Measurements from ENCODE around the gene EME2. TPM values are rescaled to one million over a fixed set of nuclear protein-coding genes. Genes with fewer than 3 reads are reported as not detected.

The EME2 gene
- total RNA-seq, 3 donors from 2014 or later (not counting 1 experiment from before 2014, with no cell fraction given) = 30.0 to 33.8 (median 30.1) TPM

DNA sequence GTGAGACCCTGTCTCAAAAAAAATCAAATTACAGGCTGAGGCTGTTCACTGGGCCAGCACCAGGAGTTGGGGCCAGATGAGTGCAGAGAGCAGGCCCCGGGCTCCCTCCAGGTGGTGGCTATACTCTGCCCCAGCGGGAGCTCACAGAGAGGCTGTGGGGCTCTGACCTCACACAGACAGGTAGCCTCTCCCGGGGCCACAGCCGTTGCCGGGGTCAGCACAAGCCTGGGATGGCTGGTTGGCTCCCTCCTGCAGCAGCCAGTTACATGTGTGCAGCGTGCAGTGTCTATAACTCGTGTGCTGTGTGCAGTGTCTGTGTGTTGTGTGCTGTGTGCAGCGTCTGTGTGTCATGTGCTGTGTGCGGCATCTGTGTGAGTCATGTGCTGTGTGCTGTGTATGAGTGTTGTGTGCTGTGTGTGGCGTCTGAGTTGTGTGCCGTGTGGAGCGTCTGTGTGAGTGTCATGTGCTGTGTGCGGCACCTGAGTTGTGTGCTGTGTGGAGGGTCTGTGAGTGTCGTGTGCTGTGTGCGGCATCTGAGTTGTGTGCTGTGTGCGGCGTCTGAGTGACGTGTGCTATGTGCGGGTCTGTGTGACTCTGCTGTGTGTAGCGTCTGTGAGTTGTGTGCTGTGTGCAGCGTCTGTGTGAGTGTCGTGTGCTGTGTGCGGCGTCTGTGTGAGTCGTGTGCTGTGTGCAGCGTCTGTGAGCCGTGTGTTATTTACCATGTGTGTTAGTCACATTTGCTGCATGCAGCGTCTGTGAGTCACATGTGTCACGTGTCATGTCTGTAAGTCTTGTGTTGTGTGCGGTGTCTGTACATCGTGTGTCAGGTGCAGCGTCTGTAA, 45.7 kb upstream of the EME2 start:
- H3K4me1 Mint-ChIP-seq = peaks cover 19 to 20% of the 10 kb centered on the region in 2 donors
- H3K27me3 ChIP-seq (ENCODE audit: control insufficient read depth, insufficient read depth, low read length) = no peaks in the 10 kb centered on the region
- WGBS (ENCODE audit: insufficient coverage) = 97% methylated on average over 32 of the region's 32 CpGs
- H3K4me1 ChIP-seq (ENCODE audit: control insufficient read depth, insufficient read depth, low read length) = peaks cover 25% of the 10 kb centered on the region
- no peak for ATAC-seq
- H3K4me3 ChIP-seq (ENCODE audit: low read length) = no peak overlapping the region
- DNase-seq = no peak
- no peak overlapping the region for H3K27ac ChIP-seq (ENCODE audit: low read length)
- no peaks in the 10 kb centered on the region for H3K36me3 Mint-ChIP-seq
- H3K9me3 ChIP-seq (ENCODE audit: control insufficient read depth, insufficient read depth, low read length) = no peaks in the 10 kb centered on the region
- peaks cover 50% of the 10 kb centered on the region for H3K36me3 ChIP-seq (ENCODE audit: control insufficient read depth, insufficient read depth, low read length)
- no peaks in the 10 kb centered on the region for H3K27me3 Mint-ChIP-seq (ENCODE audit: low read depth in 2 of 2)
- H3K9me3 Mint-ChIP-seq = no peaks in the 10 kb centered on the region
- no peak overlapping the region for H3K4me3 Mint-ChIP-seq
- intact Hi-C loops (cut with micrococcal nuclease) = no loop called here
- peak overlapping the region in 1 of 2 donors; percentile 67 for H3K27ac Mint-ChIP-seq
- TF ChIP-seq, protein P1, sequence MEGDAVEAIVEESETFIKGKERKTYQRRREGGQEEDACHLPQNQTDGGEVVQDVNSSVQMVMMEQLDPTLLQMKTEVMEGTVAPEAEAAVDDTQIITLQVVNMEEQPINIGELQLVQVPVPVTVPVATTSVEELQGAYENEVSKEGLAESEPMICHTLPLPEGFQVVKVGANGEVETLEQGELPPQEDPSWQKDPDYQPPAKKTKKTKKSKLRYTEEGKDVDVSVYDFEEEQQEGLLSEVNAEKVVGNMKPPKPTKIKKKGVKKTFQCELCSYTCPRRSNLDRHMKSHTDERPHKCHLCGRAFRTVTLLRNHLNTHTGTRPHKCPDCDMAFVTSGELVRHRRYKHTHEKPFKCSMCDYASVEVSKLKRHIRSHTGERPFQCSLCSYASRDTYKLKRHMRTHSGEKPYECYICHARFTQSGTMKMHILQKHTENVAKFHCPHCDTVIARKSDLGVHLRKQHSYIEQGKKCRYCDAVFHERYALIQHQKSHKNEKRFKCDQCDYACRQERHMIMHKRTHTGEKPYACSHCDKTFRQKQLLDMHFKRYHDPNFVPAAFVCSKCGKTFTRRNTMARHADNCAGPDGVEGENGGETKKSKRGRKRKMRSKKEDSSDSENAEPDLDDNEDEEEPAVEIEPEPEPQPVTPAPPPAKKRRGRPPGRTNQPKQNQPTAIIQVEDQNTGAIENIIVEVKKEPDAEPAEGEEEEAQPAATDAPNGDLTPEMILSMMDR (IDR thresholded peaks at IDR 0.05) = no peak

- Histone ChIP-seq H3K27me3 (ENCODE audit: control insufficient read depth, insufficient read depth, low read length) (no peaks in the 10 kb centered on the region), H3K36me3 (ENCODE audit: control insufficient read depth, insufficient read depth, low read length) (peaks cover 54% of the 10 kb centered on the region), H3K27ac (ENCODE audit: low read length) (no peak overlapping the region), H3K4me1 (ENCODE audit: control insufficient read depth, insufficient read depth, low read length) (peaks cover 14% of the 10 kb centered on the region), H3K4me3 (ENCODE audit: low read length) (no peak overlapping the region), H3K9me3 (ENCODE audit: control insufficient read depth, insufficient read depth, low read length) (no peaks in the 10 kb centered on the region)
- peaks cover 14 to 15% of the 10 kb centered on the region in 2 donors for H3K4me1 Mint-ChIP-seq
- H3K9me3 Mint-ChIP-seq = no peaks in the 10 kb centered on the region
- no peak for DNase-seq
- H3K4me3 Mint-ChIP-seq = no peak overlapping the region
- intact Hi-C loops (cut with micrococcal nuclease) = no loop called here
- TF ChIP-seq, protein P1 (IDR thresholded peaks at IDR 0.05) = no peak
- no peak overlapping the region for H3K27ac Mint-ChIP-seq
- 94% methylated on average over 37 of the region's 37 CpGs for WGBS (ENCODE audit: insufficient coverage)
- H3K36me3 Mint-ChIP-seq = no peaks in the 10 kb centered on the region
- no peak for ATAC-seq
- no peaks in the 10 kb centered on the region for H3K27me3 Mint-ChIP-seq (ENCODE audit: low read depth in 2 of 2)
Measured at GRCh38 chr16:1727651-1728624, 44.7 kb upstream of the EME2 start.

GRCh38 chr16:1729026-1729425, 43.6 kb upstream of the EME2 start:
- intact Hi-C loops (cut with micrococcal nuclease) = no loop called here
- H3K27ac ChIP-seq (ENCODE audit: low read length) = no peak overlapping the region
- DNase-seq = no peak
- Mint-ChIP-seq H3K9me3 (no peaks in the 10 kb centered on the region), H3K36me3 (no peaks in the 10 kb centered on the region), H3K27me3 (ENCODE audit: low read depth in 2 of 2) (no peaks in the 10 kb centered on the region), H3K27ac (no peak overlapping the region), H3K4me3 (no peak overlapping the region), H3K4me1 (peaks cover 6 to 8% of the 10 kb centered on the region in 2 donors)
- 99% methylated on average over 18 of the region's 18 CpGs for WGBS (ENCODE audit: insufficient coverage)
- H3K27me3 ChIP-seq (ENCODE audit: control insufficient read depth, insufficient read depth, low read length) = no peaks in the 10 kb centered on the region
- no peak overlapping the region for H3K4me3 ChIP-seq (ENCODE audit: low read length)
- H3K9me3 ChIP-seq (ENCODE audit: control insufficient read depth, insufficient read depth, low read length) = no peaks in the 10 kb centered on the region
- TF ChIP-seq, protein P1 (IDR thresholded peaks at IDR 0.05) = no peak
- H3K36me3 ChIP-seq (ENCODE audit: control insufficient read depth, insufficient read depth, low read length) = peaks cover 65% of the 10 kb centered on the region
- no peak for ATAC-seq
- peaks cover 3% of the 10 kb centered on the region for H3K4me1 ChIP-seq (ENCODE audit: control insufficient read depth, insufficient read depth, low read length)
